Occipital lobe (tissue), 2 donors: ENCODE results near the gene HSF2BP. TPM values are rescaled to one million over a fixed set of nuclear protein-coding genes. Genes with fewer than 3 reads are reported as not detected.
"Not testable (repeated sequence)": the region's sequence is repeated elsewhere in the genome, so short reads cannot be mapped to it uniquely, and the experiment has no call there.

Experiments
- DNase-seq: peaks from one replicate; lab custom pipeline; 2025; lab: John Stamatoyannopoulos, UW
- total RNA-seq: library from RNA; depleted of rRNA; stranded (reverse); fragments of >200 nt; gene quantifications from one replicate; pipeline ENCODE4 v1.2.3, GENCODE V29; 2014

The HSF2BP gene
- total RNA-seq, 1 donor from 2014 or later = 3.9 TPM

DNA sequence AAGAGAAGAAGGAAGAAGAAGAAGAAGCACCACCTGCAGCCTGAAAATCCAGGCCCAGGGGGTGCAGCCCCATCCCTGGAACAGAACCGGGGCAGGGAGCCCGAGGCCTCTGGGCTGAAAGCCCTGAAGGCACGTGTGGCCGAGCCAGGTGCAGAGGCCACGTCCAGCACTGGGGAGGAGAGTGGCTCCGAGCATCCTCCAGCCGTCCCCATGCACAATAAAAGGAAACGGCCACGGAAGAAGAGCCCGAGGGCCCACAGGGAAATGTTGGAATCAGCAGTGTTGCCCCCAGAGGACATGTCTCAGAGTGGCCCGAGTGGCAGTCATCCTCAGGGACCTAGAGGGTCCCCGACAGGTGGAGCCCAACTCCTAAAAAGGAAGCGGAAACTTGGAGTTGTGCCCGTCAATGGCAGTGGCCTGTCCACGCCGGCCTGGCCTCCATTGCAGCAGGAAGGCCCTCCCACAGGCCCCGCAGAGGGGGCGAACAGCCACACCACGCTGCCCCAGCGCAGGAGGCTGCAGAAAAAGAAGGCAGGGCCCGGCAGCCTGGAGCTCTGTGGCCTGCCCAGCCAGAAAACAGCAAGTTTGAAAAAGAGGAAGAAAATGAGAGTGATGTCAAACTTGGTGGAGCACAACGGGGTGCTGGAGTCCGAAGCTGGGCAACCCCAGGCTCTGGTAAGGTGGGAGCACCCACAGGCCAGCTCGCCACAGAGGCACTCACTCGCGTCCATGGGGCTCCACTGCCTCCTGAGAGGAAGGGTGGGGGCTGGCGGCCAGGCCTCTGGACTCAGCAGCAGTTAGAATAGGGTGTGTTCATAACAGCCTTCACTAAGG lies 28.5 kb upstream of the HSF2BP start:
- DNase-seq = no peak

DNA sequence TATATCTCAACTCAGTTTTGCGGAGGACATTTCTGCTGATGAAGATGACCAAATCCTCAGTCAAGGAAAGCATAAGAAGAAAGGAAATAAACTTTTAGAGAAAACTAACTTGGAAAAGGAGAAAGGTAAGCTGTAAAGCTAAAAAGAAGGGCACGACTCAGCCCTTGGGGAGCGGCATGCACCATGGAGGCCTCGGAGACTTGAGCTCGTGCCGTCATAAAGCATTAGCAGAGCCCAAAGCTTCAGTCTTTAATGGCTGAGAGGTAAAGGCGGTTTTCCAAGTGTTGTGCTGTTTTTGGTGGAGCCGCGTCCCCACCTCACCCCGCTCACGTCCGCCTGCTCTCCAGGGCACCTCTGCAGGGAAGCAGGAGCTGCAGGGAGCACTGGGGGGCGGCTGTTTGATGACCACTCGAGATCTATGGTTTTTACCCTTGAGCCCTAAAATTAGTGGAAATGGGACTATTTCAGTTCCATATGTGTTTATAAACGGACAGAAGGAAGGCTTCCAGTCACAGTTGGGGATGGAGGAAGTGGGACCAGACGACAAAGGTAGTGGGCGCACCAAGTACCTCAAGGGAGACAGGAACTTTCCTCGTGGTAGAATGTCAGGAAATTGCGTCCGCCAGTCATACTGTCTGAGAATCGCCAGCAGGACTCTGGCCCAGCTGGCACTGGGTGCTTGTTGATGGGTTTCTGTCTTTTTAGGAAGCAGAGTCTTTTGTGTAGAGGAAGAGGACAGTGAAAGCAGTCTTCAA lies 27.7 kb upstream of the HSF2BP start:
- no peak for DNase-seq

DNA sequence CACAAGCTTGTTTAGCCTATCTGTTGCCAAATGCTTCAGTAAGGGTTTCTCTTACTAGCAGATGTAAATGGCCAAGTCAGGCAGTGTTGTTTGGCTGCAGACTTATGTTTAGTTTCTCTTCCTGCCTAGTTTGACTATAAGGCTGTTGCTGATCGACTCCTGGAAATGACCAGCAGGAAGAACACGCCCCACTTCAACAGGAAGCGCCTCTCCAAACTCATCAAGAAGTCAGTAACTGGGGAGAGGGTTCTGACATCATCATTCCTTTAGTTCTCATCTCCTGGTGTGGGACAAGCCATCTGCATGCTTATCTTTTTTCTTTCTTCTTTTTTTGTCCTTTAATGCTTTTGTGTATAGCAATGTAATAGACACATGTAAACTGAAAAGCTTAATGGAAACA lies 25.1 kb upstream of the HSF2BP start:
- DNase-seq = no peak

GRCh38 chr21:43681650-43682049 lies 22.4 kb upstream of the HSF2BP start:
- DNase-seq = no peak

GRCh38 chr21:43680421-43680820 lies 21.1 kb upstream of the HSF2BP start:
- not testable (repeated sequence) for DNase-seq

GRCh38 chr21:43679951-43680350 lies 20.7 kb upstream of the HSF2BP start:
- no peak for DNase-seq

DNA sequence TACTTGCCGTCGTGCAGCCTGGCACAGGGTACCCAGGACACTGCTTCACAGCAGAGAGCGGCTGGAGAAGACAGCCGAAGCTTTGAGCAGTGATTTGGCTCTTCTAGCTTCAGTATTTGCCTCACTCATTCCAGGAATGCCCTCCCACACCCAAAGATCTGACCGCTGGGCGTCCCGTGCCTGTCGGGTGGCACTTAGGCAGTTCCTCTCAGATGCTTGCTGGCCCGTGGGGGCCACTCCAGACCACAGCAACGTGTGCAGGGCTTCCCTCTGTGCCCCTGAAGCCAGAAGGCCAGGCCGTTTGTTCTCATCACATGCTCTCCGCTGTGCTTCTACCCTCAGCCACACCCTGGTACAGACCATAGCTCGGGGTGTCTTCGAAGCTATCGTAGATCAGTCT lies 17.1 kb upstream of the HSF2BP start:
- no peak for DNase-seq

DNA sequence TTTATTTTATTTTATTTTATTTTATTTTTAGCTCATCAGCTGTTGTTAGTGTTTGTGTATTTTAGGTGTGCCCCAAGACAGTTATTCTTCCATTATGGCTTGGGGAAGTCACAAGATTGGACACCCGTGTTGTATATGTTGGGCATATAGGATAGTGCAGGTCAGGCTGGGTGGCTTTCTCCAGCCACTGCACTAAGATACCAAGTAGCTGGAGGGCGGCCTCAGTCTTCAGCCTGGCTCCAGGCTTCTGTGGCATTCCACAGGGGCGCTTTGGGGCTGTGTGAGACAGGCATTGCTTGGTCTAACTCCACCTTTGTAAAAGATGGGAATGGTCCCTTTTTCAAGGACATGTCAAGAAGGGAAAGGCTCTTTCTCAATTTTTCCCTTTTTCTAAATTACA lies 16.6 kb upstream of the HSF2BP start:
- DNase-seq = no peak

GRCh38 chr21:43669828-43670605 lies 10.7 kb upstream of the HSF2BP start:
- no peak for DNase-seq

- no peak for DNase-seq
These were observed 8.1 kb upstream of the HSF2BP start for GRCh38 chr21:43667191-43667904.

DNA sequence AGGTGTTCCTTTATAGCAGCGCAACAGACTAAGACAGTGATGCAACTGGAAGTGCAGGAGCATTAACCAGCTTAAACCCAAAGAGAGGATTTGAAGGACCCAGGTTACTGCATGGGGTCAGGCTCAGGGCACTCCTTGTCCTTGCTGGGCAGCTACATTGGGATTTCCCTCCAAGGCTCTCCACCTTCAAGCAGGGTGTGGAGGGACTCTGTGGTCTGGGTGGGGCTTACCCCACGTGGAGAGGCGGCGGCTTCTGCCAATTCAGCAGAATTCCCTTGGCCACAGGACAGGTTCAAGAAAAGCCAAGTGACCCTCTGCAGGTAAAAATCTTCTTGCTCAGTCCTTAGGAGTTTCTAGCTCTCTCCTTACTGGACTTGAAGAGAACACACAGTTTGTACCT lies 6.6 kb upstream of the HSF2BP start:
- DNase-seq = no peak

- no peak for DNase-seq
These were observed 5.1 kb upstream of the HSF2BP start for GRCh38 chr21:43664358-43664757.

DNA sequence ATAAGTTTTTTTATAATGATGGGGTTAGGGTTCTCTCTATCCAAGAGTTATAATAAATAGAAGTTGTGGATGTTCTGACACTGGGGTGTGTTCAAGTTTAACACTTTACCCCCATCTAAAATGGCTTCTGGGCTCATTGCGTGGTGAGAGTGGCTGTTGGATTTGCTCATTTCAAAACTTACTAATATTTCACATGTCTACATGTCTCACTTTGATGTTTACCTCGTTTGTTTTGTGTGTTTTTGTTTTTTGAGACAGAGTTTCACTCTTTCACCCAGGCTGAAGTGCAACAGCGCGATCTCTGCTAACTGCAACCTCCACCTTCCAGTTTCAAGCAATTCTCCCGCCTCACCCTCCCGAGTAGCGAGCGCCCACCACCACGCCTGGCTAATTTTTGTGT lies 3.7 kb upstream of the HSF2BP start:
- DNase-seq = no peak

GRCh38 chr21:43662286-43662685 lies 3.0 kb upstream of the HSF2BP start:
- no peak for DNase-seq

DNA sequence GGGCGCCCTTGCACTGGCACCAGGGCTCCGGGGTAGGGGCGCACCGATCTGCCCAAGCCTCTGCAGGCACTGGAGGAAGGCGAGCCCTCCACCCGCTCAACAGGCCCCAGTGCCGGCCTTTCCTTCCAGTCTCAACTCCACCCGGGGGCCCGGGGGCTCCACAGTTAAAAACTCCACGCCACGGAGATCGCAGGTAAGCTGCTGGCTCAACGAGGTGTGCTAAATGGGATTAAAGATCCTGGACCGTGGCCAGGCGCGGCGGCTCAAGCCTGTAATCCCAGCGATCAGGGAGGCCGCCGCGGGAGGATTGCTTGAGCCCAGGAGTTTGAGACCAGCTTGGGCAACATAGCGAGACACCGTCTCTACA lies 536 bp downstream of the HSF2BP start:
- DNase-seq = no peak

- DNase-seq = no peak
These were observed 1.1 kb downstream of the HSF2BP start for GRCh38 chr21:43658088-43658741.

- no peak for DNase-seq
These were observed 1.8 kb downstream of the HSF2BP start for GRCh38 chr21:43657355-43658087.

- DNase-seq = no peak
These were observed 4.3 kb downstream of the HSF2BP start for GRCh38 chr21:43654806-43655489.

GRCh38 chr21:43653626-43654025 lies 5.7 kb downstream of the HSF2BP start:
- no peak for DNase-seq

DNA sequence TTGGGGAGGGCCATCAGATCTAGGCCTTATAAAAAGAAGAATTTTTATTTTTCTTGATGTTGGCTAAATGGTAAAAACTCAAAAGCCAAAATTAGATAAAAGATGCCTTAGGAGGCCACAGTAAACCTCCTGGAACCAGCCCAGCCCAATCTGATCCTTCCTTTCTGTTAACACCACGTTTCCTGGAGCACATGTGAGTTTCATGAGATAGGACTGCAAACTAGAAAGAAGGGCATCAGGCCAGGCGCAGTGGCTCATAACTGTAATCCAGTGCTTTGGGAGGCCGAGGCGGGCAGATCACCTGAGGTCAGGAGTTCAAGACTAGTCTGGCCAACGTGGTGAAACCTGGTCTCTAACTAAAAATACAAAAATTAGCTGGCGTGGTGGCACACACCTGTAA lies 6.7 kb downstream of the HSF2BP start:
- no peak for DNase-seq
